Head of caudate nucleus (tissue), 42 donors: ENCODE data around the gene HSD17B4.
"Not testable (repeated sequence)": the region's sequence is repeated elsewhere in the genome, so short reads cannot be mapped to it uniquely, and the experiment has no call there.

Experiments
- DNase-seq, 42 donors: peaks; one replicate each; pipeline versions ENCODE4 v3.0.0 to v3.0.0-alpha.2; 2020 to 2021; ENCODE audit warnings: mixed read lengths in 7 of 42
- intact Hi-C: fragments of 100-400 bp; cut with DNase I; formaldehyde crosslinking; loops from one replicate; pipeline ENCODE4 v1.15.0; 2022

HSD17B4 gene

DNA sequence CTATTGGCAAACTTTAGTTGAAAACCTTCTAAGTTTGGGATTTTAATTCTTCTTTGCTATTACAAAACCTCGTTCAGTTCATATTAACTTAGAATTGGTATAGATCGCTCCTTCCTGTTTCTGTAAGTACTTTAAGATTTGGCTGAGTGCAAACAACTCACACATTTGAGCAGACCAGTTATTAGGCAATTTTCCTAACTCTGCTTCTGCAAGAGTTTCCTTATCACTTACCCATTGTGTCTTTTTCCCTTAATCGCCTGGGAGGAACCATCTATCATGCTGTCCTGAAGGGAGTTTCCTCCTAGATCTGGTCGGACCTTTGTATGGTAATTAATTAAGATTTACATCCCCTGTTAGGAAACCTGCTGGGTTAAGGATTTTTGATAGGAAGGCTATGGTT, 24.7 kb upstream of the HSD17B4 start:
- peak in 1 of 42 donors; percentile 10 for DNase-seq
- intact Hi-C loops = not testable (repeated sequence)

DNA sequence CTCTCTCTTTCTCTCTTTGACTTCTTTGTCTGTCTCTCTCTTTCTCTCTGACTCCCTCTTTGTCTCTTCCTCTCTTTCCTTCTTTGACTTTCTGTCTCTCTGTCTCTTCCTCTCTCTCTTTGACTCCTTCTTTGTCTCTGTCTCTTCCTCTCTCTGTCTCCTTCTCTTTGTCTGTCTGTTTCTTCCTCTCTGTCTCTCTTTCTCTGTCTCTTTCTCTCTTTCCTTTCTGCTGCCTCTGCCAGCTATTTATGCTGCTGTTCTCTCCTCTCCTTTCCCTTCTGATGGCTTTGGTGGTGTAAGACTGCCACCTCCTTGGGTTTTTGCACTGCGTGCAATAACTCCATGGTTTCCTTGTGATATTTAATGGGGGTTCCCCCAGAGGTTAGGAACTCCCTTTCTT, 24.1 kb upstream of the HSD17B4 start:
- intact Hi-C loops = not testable (repeated sequence)

GRCh38 chr5:119428574-119428973, 23.7 kb upstream of the HSD17B4 start:
- DNase-seq, intact Hi-C loops: not testable (repeated sequence)

More for the DNA sequence above, 24.1 kb upstream of the HSD17B4 start:
- not testable (repeated sequence) for DNase-seq

- intact Hi-C loops, DNase-seq: not testable (repeated sequence)
Observed at GRCh38 chr5:119432674-119433237, 19.5 kb upstream of the HSD17B4 start.

GRCh38 chr5:119435436-119436132, 16.7 kb upstream of the HSD17B4 start:
- intact Hi-C loops = no loop called here
- DNase-seq = peak in 41 of 42 donors; percentile 7 to 64 (median 35)

DNA sequence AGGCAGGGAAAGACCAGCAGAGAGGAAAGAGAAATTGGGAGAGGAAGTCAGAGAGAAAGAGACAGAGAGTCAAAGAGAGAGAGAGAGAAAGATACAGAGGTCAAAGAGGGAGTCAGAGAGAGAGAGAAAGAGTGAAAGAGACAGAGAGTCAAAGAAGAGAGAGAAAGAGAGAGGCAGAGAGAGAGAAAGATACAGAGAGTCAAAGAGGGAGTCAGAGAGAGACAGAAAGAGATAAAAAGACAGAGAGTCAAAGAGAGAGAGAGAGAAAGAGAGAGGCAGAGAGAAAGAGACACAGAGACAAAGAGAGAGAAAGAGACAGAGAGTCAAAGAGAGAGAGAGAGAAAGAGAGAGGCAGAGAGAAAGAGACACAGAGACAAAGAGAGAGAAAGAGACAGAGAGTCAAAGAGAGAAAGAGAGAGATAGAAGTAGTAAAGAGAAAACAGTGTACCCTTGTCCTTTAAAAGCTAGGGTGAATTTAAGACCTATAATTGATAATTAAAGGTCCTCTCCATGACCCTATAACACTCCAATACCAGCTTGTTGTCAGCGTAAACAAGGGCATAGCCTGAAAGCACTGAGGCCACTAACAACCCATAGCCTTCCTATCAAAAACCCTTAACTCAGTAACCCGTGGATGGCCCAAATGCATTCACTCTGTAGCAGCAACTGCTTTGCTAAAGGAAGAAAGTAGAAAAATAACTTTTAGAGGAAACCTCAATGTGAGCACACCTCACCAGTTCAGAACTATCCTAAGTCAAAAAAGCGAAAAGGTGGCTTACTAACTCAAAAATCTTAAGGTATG, 14.3 kb upstream of the HSD17B4 start:
- DNase-seq, intact Hi-C loops: not testable (repeated sequence)

DNA sequence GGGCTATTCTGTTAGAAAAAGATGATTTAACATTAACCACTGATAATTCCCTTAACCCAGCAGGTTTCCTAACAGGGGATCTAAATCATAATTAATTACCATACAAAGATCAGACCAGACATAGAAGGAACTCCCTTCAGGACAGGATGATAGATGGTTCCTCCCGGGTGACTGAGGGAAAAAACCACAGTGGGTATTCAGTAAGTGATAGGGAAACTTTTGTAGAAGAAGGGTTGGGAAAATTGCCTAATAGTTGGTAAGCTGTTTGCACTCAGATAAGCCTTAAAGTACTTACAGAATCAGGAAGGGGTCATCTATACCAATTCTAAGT, 13.7 kb upstream of the HSD17B4 start:
- DNase-seq, intact Hi-C loops: not testable (repeated sequence)

DNA sequence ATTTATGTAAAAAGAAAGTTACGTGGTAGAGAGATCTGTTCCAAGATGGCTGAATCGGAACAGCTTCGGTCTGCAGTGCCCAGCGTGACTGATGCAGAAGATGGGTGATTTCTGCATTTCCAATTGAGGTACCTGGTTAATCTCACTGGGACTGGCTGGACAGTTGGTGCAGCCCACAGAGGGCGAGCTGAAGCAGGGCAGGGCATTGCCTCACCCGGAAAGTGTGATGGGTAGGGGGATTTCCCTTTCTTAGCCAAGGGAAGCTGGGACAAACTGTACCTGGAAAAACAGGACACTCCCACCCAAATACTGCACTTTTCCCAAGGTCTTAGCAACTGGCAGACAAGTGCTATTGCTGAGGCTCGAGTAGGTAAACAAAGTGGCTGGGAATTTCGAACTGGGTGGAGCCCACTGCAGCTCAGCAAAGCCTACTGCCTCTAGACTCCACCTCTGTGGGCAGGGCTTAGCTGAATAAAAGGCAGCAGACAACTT, 13.1 kb upstream of the HSD17B4 start:
- no peak for DNase-seq
- intact Hi-C loops = no loop called here

DNA sequence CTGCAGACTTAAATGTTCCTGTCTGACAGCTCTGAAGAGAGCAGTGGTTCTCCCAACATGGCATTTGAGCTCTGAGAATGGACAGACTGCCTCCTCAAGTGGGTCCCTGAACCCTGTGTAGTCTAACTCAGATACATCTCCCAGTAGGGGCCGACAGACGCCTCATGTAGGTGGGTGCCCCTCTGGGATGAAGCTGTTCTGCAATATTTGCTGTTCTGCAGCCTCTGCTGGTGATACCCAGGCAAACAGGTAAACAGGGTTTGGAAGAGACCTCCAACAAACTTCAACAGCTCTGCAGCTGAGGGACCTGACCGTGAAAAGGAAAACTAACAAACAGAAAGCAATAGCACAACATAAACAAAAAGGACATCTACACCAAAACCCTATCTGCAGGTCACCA, 12.7 kb upstream of the HSD17B4 start:
- intact Hi-C loops, DNase-seq: not testable (repeated sequence)

GRCh38 chr5:119444643-119445042, 7.7 kb upstream of the HSD17B4 start:
- DNase-seq, intact Hi-C loops: not testable (repeated sequence)

GRCh38 chr5:119445544-119445943, 6.8 kb upstream of the HSD17B4 start:
- no peak for DNase-seq
- intact Hi-C loops = no loop called here

DNA sequence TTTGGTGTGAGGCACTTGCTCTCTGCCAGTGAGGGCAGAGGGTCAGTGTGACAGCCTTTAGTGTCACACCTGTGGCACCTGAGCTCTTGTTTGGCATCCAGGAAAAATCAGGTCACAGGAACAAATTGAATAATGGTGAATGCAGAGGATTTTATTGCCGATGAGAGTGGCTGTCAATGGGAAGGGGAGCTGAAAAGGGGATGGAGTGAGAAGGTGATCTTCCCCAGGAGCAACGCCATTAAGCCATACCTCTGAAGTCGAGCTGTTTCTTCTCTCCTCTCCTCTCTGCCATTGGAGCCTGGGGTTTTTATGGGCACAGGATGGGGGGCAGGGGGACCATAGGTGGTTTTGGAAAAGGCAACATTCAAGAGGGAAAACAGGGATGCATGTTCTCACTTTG, 2.4 kb upstream of the HSD17B4 start:
- DNase-seq = no peak
- intact Hi-C loops = no loop called here

- DNase-seq, intact Hi-C loops: not testable (repeated sequence)
Observed at GRCh38 chr5:119450627-119451026, 1.7 kb upstream of the HSD17B4 start.

- DNase-seq = no peak
- intact Hi-C loops = no loop called here
Observed at GRCh38 chr5:119451561-119451960, 736 bp upstream of the HSD17B4 start.

DNA sequence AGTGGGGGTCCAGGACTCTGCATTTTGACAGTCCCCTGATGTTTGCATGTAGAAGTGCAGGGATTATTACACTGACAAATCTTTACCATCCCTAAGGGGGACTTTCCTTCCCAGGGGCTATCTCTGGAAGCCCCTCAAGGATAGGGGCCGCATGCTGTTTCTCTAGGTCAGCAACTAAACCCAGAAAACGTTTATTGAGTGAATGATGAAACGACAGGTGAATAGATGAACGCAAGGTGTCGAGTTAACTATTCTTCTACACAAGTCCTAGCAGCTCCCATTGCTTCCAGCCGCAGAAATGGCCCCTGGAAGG, 281 bp upstream of the HSD17B4 start:
- intact Hi-C loops = no loop called here
- no peak for DNase-seq

DNA sequence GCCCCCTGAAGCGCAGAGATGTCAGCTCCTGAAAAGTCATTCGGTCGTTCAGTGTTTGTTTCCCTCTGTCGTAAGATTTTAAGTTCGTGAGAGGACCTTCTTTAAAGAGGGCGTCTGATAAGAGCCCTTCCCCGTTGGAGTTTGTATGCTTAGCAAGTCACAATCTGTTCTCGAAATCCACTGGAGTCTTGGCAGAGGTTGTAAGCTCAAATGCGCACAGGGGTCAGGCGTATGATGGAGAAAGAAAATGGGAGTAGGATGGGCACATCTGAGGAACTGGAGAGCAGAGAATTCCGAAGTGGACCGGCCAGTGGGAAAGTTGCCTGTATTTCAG, 710 bp downstream of the HSD17B4 start:
- intact Hi-C loops = no loop called here
- DNase-seq = peak in 17 of 42 donors; percentile 8 to 53 (median 24)

DNA sequence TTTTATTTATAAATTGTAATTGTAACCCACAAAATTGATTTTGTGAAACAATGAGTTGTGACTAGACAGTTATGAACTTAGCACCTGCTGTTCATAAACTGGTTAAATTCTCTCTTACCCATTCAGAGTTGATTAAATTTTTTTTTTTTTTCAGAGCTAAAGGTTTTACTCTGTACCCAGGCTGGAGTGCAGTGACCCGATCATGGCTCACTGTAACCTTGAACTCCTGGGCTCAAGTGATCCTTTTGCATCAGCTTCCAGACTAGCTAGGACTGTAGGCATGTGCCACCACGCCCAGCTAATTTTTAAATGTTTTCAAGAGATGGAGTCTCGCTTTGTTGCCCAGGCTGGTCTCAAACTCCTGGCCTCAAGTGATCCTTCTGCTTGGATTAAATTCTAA, 1.9 kb downstream of the HSD17B4 start:
- no peak for DNase-seq
- intact Hi-C loops = no loop called here

DNA sequence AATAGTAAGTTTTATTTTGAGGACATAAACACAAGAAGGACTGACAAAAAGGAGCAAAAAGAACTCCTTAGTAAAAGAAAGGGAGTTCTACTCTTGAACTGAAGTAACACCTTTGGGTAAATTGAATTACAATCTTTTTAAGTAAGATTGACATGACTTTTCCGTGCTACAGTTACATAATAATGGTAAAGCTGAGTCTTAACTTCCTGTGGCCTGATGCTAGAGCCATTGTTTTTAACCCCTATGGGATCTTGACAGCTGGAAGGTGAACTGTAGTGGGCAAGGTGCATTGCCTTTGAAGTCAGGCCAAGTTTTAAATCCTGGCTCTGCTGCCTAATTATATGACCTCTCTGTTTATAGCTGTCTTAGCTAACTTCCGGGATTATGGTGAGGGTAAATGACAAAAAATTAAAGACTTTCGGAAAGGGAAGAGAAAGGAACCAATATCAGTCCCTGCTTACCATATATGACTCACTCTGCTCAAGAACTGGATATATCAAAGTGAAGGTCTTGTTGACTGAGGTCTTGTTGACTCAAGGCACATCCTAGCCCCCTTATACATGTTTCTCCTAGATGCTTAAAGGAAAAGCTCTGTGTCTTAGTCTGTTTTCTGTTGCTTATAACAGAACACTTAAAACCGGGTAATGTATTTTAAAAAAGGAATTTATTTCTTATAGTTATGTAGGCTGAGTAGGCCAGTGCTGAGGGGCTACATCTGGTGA, 6.8 kb downstream of the HSD17B4 start:
- intact Hi-C loops = no loop called here
- DNase-seq = no peak

DNA sequence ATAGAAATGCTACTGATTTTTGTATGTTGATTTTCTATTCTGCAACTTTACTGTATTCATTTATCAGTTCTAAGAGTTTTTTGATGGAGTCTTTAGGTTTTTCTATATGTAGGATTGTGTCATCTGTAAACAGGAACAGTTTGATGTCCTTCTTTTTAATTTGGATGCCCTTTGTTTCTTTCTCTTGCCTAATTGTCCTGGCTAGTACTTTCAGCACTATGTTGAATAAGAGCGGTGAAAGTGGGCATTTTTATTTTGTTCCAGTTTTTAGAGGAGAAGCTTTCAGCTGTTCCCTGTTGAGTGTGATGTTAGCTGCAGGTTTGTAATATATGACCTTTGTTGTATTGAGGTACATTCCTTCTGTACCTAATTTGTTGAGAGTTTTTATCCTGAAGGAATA, 13.3 kb downstream of the HSD17B4 start:
- intact Hi-C loops = no loop called here
- DNase-seq = no peak

GRCh38 chr5:119468286-119468685, 16.0 kb downstream of the HSD17B4 start:
- intact Hi-C loops = no loop called here
- no peak for DNase-seq
